WTC11 (cell line): Measurements from ENCODE around the gene CRELD2. TPM values are rescaled to one million over a fixed set of nuclear protein-coding genes. Genes with fewer than 3 reads are reported as not detected.

Experiments used
- ATAC-seq: fragments of 200-7000 bp; cut with Tn5 transposase; 2 replicates; pipeline ENCODE4 v1.10.0; 2021; ENCODE audit warnings: mild to moderate bottlenecking, moderate library complexity
- CTCF ChIA-PET: fragments of 300-600 bp; sonication (Branson Sonifier 250); formaldehyde crosslinking; loops from one replicate; lab custom pipeline; 2021; ENCODE audit warnings: antibody characterized with exemption; lab: Charles Lee
- POLR2A ChIA-PET: fragments of 350-600 bp; sonication (Branson Sonifier 250); formaldehyde crosslinking; loops from one replicate; lab custom pipeline; 2021; ENCODE audit warnings: antibody characterized with exemption; lab: Charles Lee
- DNase-seq: peaks from one replicate; pipeline ENCODE4 v3.0.0; 2021; ENCODE audit warnings: low spot score
- H3K27ac Mint-ChIP-seq: 2 replicates; pipeline ENCODE4 v1.8.0; 2021; ENCODE audit warnings: mixed read lengths
- H3K27me3 Mint-ChIP-seq: 2 replicates; pipeline ENCODE4 v1.8.0; 2021; ENCODE audit warnings: low read depth, mild to moderate bottlenecking, moderate library complexity, mixed read lengths
- H3K36me3 Mint-ChIP-seq: 2 replicates; pipeline ENCODE4 v1.8.0; 2021; ENCODE audit warnings: mixed read lengths
- H3K4me1 Mint-ChIP-seq: 2 replicates; pipeline ENCODE4 v1.8.0; 2022; ENCODE audit warnings: mixed read lengths
- H3K4me3 Mint-ChIP-seq: 2 replicates; pipeline ENCODE4 v1.8.0; 2021; ENCODE audit warnings: mild to moderate bottlenecking, moderate library complexity, mixed read lengths
- H3K9me3 Mint-ChIP-seq: 2 replicates; pipeline ENCODE4 v1.8.0; 2021; ENCODE audit warnings: mixed read lengths
- ATF2 ChIP-seq: sonication (generic); formaldehyde crosslinking; IDR thresholded peaks from 2 replicates; pipeline ENCODE4 v1.8.1; 2022; ENCODE audit warnings: low read depth, missing genetic modification reagents, borderline replicate concordance
- ATF3 ChIP-seq: sonication (generic); formaldehyde crosslinking; conservative IDR thresholded peaks from 2 replicates; pipeline ENCODE4 v1.8.1; 2022; ENCODE audit warnings: mild to moderate bottlenecking, missing genetic modification reagents
- CDX4 ChIP-seq: fragments of 250-450 bp; sonication (Bioruptor Pico); IDR thresholded peaks from 2 replicates; pipeline ENCODE4 v1.9.0; 2021; ENCODE audit warnings: moderate library complexity, mild to moderate bottlenecking, inconsistent platforms, borderline replicate concordance
- ERG ChIP-seq: fragments of 250-450 bp; sonication (Bioruptor Pico); IDR thresholded peaks from 2 replicates; pipeline ENCODE4 v1.8.0; 2021; ENCODE audit warnings: mild to moderate bottlenecking
- GABPB1 ChIP-seq: sonication (generic); formaldehyde crosslinking; IDR thresholded peaks from 2 replicates; pipeline ENCODE4 v1.8.1; 2023; ENCODE audit warnings: mild to moderate bottlenecking, missing genetic modification reagents
- GRHL2 ChIP-seq: fragments of 250-450 bp; sonication (Bioruptor Pico); IDR thresholded peaks from 2 replicates; pipeline ENCODE4 v1.8.0; 2022; ENCODE audit warnings: mild to moderate bottlenecking, moderate library complexity; ENCODE audit not compliant: insufficient replicate concordance, severe bottlenecking
- IRF1 ChIP-seq: sonication (generic); formaldehyde crosslinking; IDR thresholded peaks from 2 replicates; pipeline ENCODE4 v1.8.0; 2023; ENCODE audit warnings: missing genetic modification reagents
- NFATC4 ChIP-seq: fragments of 250-450 bp; sonication (Bioruptor Pico); IDR thresholded peaks from 2 replicates; pipeline ENCODE4 v1.9.0; 2021; ENCODE audit warnings: mild to moderate bottlenecking
- NFYB ChIP-seq: sonication (generic); formaldehyde crosslinking; conservative IDR thresholded peaks from 2 replicates; pipeline ENCODE4 v1.8.0; 2022; ENCODE audit warnings: low read depth, missing genetic modification reagents
- OVOL2 ChIP-seq: fragments of 250-450 bp; sonication (Bioruptor Pico); IDR thresholded peaks from 2 replicates; pipeline ENCODE4 v1.9.0; 2021; ENCODE audit warnings: mild to moderate bottlenecking, borderline replicate concordance
- SOX15 ChIP-seq: fragments of 250-450 bp; sonication (Bioruptor Pico); IDR thresholded peaks from 2 replicates; pipeline ENCODE4 v1.9.0; 2021; ENCODE audit warnings: mild to moderate bottlenecking
- TP53 ChIP-seq: sonication (generic); formaldehyde crosslinking; IDR thresholded peaks from 2 replicates; pipeline ENCODE4 v1.8.1; 2023; ENCODE audit warnings: mild to moderate bottlenecking, missing genetic modification reagents
- ZNF121 ChIP-seq: sonication (generic); formaldehyde crosslinking; IDR thresholded peaks from 2 replicates; pipeline ENCODE4 v1.8.0; 2023; ENCODE audit warnings: missing genetic modification reagents
- ZNF232 ChIP-seq: sonication (generic); formaldehyde crosslinking; IDR thresholded peaks from 2 replicates; pipeline ENCODE4 v1.8.0; 2022; ENCODE audit warnings: mild to moderate bottlenecking, missing genetic modification reagents
- ZNF281 ChIP-seq: sonication (generic); formaldehyde crosslinking; IDR thresholded peaks from 2 replicates; pipeline ENCODE4 v1.8.0; 2023; ENCODE audit warnings: mild to moderate bottlenecking, missing genetic modification reagents
- ZNF317 ChIP-seq: sonication (generic); formaldehyde crosslinking; IDR thresholded peaks from 2 replicates; pipeline ENCODE4 v1.8.1; 2023; ENCODE audit warnings: low read depth, mild to moderate bottlenecking, moderate library complexity, missing genetic modification reagents, borderline replicate concordance
- ZNF532 ChIP-seq: fragments of 250-450 bp; sonication (Bioruptor Pico); IDR thresholded peaks from 2 replicates; pipeline ENCODE4 v1.9.0; 2021; ENCODE audit warnings: mild to moderate bottlenecking, borderline replicate concordance
- total RNA-seq: library from RNA; stranded (reverse); gene quantifications from 3 replicates; pipeline ENCODE4 v1.2.3, GENCODE V29; 2021

CRELD2 gene
- total RNA-seq, 1 experiment from 2014 or later, result 42.8 TPM

GRCh38 chr22:49958366-49958921, 40.0 kb downstream of the CRELD2 start (continued):
- TF ChIP-seq ZNF532 (CRISPR knock-in tag) (no peak), ZNF232 (CRISPR knock-in tag) (no peak), SOX15 (no peak), NFATC4 (CRISPR knock-in tag) (no peak), GRHL2 (CRISPR knock-in tag) (no peak), ERG (CRISPR knock-in tag) (no peak), TP53 (CRISPR knock-in tag) (no peak)
- TF ChIP-seq, all 79 proteins: peak for 0

- Mint-ChIP-seq H3K4me1 (peaks cover 5% of the 10 kb centered on the region; the same call in 1 of the 2 replicates), H3K27me3 (no peaks in the 10 kb centered on the region; the same call in 1 of the 2 replicates), H3K27ac (no peak overlapping the region), H3K9me3 (no peaks in the 10 kb centered on the region), H3K4me3 (peak overlapping the region; percentile 63), H3K36me3 (peaks cover 7% of the 10 kb centered on the region)
- CTCF ChIA-PET, result interaction anchor here (0.7 to 1.6 kb wide), 3 partner anchors 12 to 71 kb away, joined by 4 to 5 read pairs (median 4); no protein-coding TSS in a partner anchor
- POLR2A ChIA-PET, result interaction anchor here (0.5 to 0.6 kb wide), 2 partner anchors 13 to 680 kb away, joined by 3 read pairs; no protein-coding TSS in a partner anchor
- ATAC-seq (no peak), DNase-seq (no peak)
- no peak for TF ChIP-seq NFYB
- TF ChIP-seq ZNF121 (CRISPR knock-in tag), result no peak
- no peak for TF ChIP-seq ZNF317 (CRISPR knock-in tag)
- TF ChIP-seq CDX4 (CRISPR knock-in tag), result no peak
- TF ChIP-seq GABPB1 (CRISPR knock-in tag), result 0 out of 2 replicates have a peak, but pooled peaks have one; percentile 20
Observed at GRCh38 chr22:49958931-49959781, 40.7 kb downstream of the CRELD2 start.

GRCh38 chr22:49959782-49960158, 41.3 kb downstream of the CRELD2 start:
- CTCF ChIA-PET, result interaction anchor here (0.7 to 1.6 kb wide), 3 partner anchors 13 to 71 kb away, joined by 4 to 5 read pairs (median 4); no protein-coding TSS in a partner anchor
- no peak for DNase-seq
- Mint-ChIP-seq H3K27me3 (no peaks in the 10 kb centered on the region; the same call in 1 of the 2 replicates), H3K4me1 (peaks cover 5% of the 10 kb centered on the region; the same call in 1 of the 2 replicates), H3K27ac (no peak overlapping the region), H3K9me3 (no peaks in the 10 kb centered on the region), H3K4me3 (peak overlapping the region; percentile 63), H3K36me3 (peaks cover 7% of the 10 kb centered on the region)
- peak; percentile 25 for ATAC-seq
- POLR2A ChIA-PET, result interaction anchor here (0.6 kb wide), 1 partner anchor 12 kb away, joined by 3 read pairs; no protein-coding TSS in a partner anchor
- TF ChIP-seq IRF1 (CRISPR knock-in tag) (no peak), OVOL2 (CRISPR knock-in tag) (no peak), ATF3 (CRISPR knock-in tag) (no peak), ZNF281 (CRISPR knock-in tag) (no peak), ATF2 (CRISPR knock-in tag) (no peak)
